ENCODE results near the gene NR6A1.
"Not testable (repeated sequence)": the region's sequence is repeated elsewhere in the genome, so short reads cannot be mapped to it uniquely, and the experiment has no call there.

NR6A1 gene

DNA sequence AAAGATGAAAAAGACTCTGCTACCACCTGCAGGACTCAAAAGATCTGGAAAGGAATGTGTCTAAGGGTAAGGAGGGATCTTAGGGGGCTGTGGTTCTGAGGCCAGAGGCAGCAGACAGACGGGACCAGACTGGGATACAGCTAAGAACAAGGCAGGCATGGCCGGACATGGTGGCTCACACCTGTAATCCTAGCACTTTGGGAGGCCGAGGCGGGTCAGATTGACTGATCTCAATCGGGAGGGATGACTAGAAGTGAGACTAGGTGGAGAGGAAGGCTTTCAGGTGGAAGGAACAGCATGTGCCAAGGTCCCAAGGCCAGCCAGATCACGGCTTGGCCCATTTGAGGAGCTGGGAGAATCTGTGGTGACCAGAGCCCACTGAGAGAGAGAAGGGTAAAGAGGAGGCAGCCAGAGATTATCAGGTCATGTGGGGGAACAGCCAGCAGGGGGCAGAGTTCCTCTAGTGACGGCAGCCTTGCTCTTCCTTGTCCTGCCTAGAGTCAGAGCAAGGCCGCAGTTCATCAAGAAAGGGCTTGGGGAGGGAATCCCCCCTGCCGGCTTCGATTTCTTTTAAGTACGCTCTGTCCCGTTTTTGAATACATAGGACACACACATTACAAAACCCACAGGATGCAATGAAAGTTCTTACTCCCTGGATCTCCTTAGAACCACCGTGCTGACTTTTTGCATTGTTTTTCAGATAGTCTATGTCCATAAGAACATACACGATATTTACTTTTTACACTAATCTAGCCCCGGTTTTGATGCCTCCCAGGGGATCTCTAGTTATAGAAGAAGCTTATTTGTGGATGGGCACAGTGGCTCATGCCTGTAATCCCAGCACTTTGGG is 3.2 kb upstream of the NR6A1 start:
- DNase-seq: no peak

DNA sequence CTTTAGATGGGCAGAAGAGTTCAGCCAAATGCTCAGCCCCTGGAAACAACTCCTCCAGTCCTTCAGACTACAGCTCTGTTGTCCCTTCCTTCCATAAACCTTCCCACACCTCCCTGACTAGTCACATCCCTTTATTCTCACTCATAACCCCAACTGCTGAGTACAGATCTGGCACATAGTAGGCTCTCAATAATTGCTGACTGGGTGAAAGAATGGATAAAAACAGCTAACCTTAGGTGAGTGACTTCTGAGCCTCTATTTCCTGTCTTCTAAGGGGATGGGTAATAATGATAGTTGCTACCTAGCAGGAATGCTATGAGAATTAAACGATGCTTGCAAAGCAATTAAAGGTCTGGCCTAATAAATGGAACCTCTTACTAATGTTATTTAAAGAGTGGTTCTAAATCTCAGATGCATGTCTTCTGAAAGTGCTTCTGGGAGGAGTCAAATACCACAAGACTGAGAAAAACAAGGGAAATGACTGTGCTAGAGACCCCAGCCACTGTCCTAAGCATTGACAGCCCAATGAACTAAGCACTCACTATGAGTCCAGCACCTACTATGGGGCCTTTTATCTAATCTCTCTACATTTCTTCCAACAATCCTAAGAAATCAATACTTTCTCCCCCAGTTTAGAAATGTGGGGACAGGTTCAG is 2.5 kb upstream of the NR6A1 start:
- no peak for DNase-seq

DNA sequence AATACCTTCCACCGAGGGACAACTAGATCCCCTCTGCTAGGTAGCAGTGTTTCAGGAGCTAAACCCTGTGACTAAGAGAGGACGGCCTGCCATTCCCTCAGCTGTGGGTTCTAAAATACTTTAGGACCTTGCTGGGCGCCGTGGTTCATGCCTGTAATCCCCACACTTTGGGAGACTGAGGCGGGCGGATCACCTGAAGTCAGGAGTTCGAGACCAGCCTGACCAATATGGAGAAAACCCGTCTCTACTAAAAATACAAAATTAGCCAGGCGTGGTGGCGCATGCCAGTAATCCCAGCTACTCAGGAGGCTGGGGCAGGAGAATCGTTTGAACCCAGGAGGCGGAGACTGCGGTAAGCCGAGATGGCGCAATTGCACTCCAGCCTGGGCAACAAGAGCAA is 1.8 kb upstream of the NR6A1 start:
- DNase-seq: not testable (repeated sequence)

DNA sequence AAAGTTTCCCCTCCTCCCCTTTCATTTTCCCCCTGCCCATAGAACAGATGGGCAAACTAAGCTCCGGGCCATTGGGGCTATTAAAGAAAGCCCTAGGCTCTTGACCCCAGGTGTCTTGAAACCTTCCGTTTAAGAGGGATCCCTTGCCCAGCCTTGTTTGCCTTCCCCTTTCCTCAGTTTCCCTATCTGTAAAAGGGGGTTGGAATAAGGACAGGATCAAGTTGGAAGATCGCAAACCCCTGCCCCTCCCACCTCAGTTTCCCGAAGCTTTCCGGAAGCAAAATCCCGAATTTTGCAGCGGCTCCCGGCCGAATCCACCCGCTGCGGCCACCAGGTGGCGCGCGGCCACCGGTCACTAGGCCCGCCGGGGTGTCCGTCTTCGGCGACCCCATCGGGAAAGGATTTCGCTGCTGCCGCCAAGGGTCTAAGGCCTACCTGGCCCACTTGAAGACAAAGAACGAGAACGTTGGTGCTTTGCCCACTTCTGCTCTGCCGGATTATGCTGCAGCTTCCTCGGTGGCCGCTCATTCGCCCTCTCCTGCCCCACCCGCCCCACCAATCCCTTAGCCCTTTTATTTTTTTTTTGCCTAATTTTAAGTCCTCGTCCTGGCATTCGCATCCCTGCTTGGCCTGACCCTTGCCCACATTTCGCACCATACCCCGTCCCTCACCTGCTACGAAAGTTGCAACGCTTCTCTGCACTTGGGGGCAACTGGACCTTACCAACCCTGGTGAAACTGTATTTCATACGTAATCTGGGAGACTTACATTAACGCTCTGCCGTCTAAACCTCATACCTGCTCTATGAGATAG is 962 bp upstream of the NR6A1 start:
- no peak for DNase-seq

DNA sequence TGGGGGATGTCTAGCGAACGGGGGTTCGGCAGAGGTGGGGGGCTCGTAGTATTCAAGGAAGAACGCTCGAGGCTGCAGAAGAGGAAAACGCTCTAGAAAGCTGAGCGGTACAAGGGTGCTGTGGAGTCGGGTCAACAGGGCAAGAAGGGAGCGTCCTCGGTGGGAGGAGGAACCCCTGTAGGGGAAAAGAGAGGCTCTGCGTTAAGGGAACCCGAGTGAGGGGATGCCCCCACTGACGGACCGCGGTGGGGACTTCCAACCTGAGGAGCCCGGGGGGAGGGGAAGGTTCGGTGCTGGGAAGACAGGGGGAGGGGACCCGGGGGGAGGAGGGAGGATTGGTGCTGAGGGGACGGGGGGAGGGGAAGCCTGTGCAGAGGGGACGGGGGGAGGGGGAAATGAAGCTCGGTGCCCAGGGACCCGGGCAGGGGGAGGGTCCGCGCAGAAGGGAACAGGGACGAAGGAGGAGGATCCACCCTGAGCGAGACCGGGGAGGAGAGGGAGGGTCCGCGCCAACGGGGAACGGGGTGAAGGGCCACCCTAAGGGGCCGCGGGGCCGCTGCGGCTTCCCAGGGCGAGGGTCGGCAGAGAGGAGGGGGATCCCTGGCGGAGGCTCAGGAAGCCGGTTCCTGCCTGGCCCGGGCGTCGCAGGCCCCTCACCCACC is 621 bp downstream of the NR6A1 start:
- no peak for DNase-seq

DNA sequence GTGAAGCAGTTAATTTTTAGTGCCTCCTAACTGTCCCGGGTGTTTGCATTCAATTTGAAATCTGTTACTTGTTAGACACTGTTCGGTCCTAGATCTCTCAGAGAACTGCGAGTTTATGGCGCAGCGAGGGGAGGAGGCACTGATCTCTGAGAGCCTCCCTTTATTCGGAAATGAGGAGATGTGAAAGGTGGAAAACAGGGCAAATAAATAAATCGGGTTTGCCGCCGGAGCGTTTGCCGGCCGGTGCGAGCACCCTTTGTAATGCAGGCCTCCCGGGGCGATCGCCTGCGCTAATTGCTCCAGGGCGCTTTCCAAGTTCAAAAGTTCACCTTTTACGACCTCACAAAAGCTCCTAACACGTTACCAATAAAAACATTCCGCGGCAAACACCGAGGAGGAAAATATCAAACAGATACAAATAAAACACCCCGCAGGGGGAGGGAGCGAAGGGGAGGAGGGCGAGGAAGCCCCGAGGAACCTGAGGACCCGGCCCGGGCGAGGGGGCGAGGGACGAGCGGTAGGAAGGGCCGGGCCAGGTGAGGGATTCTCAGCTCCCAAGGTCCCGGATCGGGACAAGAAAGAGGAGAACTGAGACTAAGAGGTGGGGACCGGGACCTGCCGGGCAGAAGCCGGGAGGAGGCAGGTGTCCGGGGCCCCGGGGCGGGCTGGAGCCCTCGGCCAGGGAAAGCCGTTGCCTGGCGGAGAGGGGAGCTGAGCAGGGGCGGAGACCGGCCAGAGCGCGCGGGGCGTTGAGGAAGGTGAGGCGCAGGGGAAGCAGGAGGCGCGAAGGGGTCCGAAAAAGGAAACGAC is 1.4 kb downstream of the NR6A1 start:
- DNase-seq: no peak

DNA sequence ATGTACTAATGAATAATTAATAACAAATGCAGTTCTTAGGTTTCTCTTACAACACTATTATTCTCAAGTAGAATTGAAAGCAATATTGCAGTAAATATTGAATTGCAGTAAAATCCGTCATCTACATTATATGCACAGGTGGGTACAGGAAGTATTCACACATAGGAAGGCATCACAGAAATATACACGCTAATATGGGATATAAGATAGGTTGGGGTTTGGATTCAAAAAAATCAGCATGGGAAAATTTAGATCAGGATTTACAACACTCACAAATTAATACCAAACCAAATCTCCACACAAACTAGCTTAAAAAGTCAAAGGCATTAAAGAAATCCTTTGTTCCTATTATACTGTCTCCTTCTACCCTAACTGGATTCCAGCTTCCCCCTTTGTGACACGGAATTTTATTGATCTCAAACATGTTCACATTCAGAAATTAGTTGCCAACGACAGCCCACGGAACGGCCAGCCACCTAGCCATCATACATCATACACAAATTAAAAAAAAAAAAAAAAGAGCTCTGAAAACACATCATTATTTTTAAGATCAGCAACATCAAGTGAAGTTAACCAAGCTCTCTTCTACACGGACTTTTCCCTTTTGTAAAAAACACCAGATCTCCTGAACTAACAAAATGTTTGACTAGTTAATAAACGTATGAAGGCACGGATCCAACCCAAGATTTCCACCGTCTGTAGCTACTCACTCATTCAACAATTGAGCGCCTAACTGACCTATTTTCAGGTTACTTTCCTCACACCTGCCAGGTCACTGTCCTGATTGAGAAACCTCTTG is 2.2 kb downstream of the NR6A1 start:
- no peak for DNase-seq

DNA sequence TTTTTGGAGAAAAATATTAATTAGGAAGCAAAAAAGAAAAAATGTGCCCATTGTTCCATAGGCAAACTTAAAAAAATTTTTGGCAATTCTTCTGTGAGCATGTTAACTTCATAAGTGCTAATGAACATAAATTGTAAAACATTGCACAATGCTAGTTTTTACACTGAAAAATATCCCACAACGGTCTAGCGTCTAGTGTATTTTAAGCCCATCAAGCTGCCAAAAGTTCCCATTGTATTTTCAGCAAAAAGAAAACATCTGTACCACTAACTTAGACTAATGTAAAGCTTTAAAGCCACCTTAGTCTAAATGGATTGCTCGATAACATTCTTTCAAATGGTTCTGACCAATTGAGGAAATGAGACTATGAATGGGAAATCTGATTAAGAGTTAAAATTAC is 2.8 kb downstream of the NR6A1 start:
- no peak for DNase-seq

DNA sequence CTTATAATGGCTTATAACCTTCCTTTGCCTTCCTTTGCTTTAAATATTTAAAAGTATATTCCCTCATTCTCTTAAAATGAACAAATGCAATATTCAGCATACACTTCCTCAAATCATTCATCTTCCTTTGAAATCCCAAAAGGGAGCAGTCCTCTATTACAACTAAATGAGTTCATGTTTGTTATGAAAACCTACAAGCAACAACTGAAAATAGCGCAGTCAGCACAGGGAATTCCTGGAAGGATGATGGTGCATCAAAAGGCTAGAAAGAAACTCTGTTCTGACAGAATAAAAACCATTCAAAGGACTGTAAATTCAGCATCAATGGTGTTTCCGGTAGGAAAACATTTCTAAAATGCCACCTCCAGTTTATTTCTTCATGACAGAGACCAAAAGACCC is 3.3 kb downstream of the NR6A1 start:
- no peak for DNase-seq

DNA sequence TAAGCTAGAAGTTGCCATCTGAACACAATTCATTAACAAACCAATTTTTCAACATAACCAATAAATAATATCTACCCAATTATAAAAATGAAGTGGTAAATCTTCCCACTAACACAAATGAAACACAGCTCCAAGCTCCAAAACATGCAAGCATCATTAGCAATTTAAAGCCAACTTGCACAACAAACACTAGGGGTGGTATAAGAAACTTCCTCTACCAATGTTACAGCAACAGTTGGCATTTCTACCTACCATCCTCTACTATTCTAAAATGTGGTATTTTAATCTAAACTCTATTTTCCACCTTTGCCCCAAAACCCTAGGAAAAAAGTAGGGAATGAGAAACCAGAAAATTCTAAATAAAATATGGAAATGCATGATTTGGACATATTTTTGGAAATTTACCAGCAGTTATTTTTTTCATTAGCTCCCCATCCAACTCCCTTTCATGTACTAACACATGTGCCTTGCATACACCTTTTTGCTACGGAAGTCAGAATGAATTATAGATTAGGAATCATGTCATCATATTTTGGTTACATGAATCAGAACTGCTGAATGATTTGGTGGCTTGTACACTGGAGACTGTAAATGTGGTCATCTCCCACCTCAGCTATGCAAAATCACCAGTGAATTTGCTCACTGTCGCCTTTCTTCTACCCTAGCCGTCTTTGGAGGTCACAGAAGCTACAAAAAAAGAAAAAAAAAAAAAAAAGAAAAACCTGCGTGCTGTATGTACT is 4.1 kb downstream of the NR6A1 start:
- no peak for DNase-seq

DNA sequence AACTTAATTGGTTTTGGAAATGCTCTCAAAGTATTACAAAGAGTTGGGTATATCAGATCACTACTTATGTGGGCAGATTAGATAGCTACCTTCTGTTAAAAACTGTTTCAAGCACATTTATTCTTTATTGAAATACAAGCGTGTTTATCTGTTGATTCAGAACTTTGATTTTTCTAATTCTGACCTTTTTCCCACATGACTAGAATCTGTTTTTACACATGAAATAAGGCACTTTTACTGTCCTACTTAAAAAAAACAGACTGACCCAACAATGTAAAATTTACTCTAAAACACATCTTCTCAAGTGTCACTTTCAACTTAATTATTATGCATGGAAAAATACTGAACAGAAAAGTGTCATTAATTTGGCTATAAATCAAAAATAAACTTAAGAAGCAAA is 4.8 kb downstream of the NR6A1 start:
- no peak for DNase-seq

DNA sequence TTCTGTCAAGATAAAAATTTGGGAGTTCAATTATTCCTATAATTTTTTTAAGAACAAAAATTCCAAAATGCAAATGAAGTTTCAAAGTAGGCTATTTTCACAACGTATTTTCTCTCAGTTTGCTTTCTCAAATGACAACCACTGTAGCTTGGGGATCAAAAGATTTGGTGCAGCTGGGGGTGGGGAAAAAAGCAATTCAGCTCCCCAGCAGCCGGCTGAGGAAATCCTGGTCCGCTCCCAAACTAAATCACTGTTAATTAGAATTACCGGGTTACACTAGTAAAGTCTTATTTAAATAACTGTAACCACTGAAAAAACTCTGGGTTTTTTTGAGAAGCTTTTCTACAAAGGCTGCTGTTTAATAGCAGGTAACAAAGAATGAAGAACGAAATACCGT is 5.7 kb downstream of the NR6A1 start:
- no peak for DNase-seq

DNA sequence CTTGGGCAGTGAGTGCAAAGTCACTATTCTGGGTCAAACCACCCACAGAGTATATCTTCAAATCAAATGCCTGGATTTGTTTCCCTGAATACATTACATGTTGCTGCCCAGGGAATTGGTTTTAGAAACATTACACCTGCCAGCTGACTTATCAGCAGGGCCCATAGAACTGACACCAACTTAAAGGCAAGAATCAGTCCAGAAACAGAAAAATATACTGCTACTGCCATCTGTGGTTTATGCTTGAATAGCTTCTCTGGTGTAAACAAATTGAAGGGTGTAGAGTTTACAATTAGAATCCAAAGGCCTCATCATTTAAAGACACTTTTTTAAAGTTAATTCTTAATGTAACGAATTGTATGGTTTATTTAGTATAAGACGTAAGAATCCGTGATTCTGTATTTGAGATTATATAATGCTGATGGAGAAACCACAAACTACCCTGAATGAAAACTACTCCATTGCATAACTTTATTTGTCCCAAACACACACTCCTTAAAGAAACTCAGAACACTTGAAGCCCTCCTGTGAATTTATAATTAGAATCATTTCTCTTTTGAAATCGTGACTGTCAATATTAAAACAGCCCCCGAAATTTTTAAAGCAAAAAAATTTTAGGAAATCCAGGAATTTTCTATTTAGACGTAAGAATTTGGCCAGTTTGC is 6.2 kb downstream of the NR6A1 start:
- DNase-seq: no peak

DNA sequence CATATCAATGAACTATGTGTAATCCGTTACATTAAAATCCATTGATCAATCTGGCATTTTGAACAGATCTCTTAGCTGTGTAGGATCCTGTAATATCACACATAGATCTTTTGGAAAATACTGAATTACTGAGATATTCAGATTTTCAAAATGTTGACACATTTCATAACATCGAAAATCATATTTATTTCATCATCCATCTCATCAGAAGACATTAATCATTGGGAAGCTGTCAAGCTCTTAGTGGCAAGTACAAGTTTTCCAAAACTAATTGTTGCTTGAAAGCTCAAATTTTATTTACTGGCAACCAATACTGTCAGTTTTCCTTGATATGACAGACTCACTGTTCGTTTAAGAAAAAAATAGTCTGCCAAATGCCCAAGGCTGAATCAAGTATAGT is 8.5 kb downstream of the NR6A1 start:
- DNase-seq: no peak

DNA sequence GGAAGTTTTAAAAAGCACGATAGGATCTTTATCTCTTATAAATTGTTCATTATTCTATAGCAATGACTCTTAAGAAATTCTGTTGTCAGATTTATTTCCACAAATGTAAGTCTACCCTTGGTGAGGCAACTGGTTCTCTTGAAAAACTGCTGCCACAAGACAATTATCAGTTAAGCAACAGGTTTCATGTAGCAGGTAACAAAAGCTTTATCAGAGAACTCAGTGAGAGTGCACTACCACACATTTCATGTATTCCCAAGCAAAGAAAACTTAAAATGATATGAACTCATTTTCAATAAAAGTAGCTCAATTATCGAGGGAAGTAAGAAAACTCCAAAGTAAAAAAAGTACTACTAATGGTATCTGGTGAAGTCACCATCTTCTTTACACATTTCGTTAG is 9.4 kb downstream of the NR6A1 start:
- no peak for DNase-seq

DNA sequence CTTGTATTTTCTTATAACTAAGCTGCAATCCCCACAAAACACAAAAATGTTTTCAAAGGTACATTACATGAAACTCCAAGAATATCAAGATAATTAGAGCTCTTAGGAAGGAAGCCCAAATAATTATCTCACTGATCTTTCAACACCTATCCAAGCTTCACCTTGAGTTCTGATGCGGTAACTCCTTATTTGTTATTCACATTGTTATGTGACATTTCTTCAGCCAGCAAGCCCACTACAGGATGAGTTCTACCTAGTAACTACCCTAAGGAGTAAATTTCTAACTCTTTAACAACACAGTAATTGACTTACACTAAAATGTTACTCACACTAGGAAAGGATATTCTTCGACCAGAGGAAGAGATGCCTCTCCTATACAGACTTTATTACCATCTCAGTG is 9.9 kb downstream of the NR6A1 start:
- no peak for DNase-seq

DNA sequence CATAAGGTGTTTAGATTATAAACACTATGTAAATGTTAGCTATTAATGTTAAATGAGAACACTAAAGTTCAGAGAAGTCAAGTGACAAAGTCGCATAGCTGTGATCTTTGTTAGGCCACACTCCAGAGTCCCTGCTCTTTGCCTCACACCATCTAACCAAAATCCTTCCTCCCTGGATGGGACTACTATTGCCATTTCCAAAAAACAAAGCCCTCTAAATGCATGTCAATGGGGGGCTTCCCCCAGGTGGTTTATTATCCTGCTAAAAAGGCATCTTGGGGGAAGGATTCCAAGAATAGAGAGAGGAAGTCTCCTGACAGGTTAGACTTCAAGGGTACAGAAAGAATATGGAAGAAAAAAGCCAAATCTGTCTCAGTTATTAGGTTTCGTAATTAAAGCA is 10.4 kb downstream of the NR6A1 start:
- DNase-seq: no peak

DNA sequence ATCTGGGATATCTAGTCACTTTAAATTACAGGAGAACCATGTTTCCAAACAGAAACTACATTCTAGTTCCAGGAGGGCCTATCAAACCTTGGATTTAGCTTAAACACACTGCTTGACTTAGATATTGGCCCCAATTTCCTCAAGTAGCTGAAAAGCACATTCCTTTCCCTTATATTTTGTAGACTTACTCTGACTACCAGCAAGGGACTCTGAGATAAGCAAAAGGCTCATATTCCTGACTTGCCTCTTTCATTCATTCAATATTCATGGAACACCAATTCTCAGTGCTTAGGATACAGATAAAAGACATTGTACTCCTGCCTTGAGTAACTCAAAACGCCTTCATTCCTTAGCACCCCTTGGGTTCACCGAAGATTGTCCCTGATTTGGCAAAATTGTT is 11.8 kb downstream of the NR6A1 start:
- no peak for DNase-seq

DNA sequence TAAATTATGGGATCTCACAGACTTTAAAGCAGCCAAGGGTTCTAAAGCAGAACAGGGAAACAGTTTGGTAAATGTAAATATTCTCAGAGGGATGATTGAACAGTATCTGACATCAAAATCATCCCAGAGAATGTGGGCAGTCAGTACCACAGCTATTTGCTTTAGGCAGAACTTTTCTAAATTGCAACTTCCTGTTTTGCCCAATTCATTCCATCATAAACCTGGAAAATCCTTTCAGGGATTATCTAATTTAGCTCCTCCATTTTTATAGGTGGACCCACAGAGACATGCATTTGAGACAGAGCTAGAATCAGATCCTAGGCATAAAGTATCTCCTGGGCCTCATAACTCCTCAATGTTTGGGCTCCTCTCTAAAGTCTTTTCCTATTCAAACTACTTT is 12.4 kb downstream of the NR6A1 start:
- DNase-seq: no peak

DNA sequence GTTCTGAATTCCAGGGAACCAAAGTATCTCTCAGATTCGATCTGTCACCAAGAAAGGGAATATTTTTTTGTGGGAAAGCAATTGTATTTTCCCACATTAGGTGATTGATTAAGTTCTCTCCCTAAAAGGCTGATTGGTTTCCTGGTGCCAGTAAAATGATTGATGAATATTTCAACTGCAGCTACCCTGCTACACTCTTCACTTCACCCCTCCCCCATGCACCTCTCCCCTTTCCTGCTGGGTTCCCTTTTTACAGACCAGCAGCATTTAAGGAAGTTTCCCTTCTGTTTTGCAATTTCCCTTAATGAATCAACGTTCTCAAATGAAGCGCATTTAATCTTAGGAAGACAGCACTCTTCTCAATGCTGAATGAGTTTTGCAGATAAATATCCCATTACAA is 13.1 kb downstream of the NR6A1 start:
- peak; percentile 28 for DNase-seq

Measured in SIG-M5 (cell line).